Neural cell (in vitro differentiated cells): Measurements from ENCODE around the gene OTOG.

Source experiments
- EP300 ChIP-seq: fragments of 450-650 bp; conservative IDR thresholded peaks from 2 replicates; pipeline ENCODE4 v1.6.1; 2014; ENCODE audit warnings: antibody characterized with exemption, mild to moderate bottlenecking, moderate library complexity; ENCODE audit not compliant: poor library complexity, severe bottlenecking
- EZH2 ChIP-seq: fragments of 200-600, 300-800 bp; shearing (Covaris generic), sonication (generic); IDR thresholded peaks from 2 replicates; pipeline ENCODE4 v1.6.1; 2014; ENCODE audit warnings: antibody characterized with exemption, low read length, borderline replicate concordance, mild to moderate bottlenecking; ENCODE audit not compliant: insufficient read depth, poor library complexity, severe bottlenecking
- MXI1 ChIP-seq: fragments of 450-650 bp; conservative IDR thresholded peaks from 2 replicates; pipeline ENCODE4 v1.6.1; 2014; ENCODE audit warnings: antibody characterized with exemption, mild to moderate bottlenecking; ENCODE audit not compliant: poor library complexity, severe bottlenecking
- POLR2AphosphoS5 ChIP-seq: IDR thresholded peaks from 2 replicates; pipeline ENCODE4 v1.6.1; 2012
- RAD21 ChIP-seq: fragments of 450-650 bp; conservative IDR thresholded peaks from 2 replicates; pipeline ENCODE4 v1.6.1; 2014; ENCODE audit warnings: antibody characterized with exemption, mild to moderate bottlenecking, moderate library complexity
- TAF1 ChIP-seq: IDR thresholded peaks from 2 replicates; pipeline ENCODE4 v1.6.1; 2012; ENCODE audit warnings: low read depth
- TF ChIP-seq, protein P1 (sequence below): fragments of 450-650 bp; IDR thresholded peaks from 2 replicates; pipeline ENCODE4 v1.5.1; 2014; ENCODE audit warnings: antibody characterized with exemption, mild to moderate bottlenecking, moderate library complexity; ENCODE audit not compliant: poor library complexity, severe bottlenecking
- TF ChIP-seq, protein P2 (sequence below): IDR thresholded peaks from 2 replicates; pipeline ENCODE4 v1.6.1; 2012; ENCODE audit warnings: borderline replicate concordance

DNA sequence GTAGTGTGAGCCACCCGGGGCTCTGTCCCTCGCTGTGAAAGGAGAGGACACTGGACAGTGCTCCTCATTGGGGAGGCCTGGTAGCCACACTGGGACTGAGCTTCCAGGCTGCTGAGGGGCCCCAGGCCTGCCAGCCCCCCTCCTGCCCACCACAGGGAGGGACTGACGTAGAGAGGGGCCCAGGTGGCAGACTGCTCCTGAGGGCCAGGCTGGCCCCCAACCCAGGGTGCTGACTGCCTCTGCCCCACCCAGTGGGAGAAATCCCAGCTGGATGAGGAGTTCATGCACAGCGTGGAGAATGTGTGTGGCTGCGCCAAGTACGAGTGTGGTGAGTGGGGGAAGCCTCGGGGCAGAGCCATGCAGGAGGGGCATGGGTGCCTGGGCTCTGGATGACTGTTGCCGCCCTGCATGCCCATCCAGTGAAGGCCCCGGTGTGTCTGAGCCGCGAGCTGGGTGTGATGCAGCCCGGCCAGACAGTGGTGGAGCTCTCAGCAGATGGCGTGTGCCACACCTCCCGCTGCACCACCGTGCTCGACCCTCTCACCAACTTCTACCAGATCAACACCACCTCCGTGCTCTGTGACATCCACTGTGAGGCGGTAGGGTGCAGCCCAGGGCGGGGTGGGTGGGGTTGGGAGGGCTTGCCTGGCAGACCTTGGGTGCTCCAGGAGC, 93.6 kb downstream of the OTOG start:
- TF ChIP-seq TAF1: no peak
- TF ChIP-seq, protein P1, sequence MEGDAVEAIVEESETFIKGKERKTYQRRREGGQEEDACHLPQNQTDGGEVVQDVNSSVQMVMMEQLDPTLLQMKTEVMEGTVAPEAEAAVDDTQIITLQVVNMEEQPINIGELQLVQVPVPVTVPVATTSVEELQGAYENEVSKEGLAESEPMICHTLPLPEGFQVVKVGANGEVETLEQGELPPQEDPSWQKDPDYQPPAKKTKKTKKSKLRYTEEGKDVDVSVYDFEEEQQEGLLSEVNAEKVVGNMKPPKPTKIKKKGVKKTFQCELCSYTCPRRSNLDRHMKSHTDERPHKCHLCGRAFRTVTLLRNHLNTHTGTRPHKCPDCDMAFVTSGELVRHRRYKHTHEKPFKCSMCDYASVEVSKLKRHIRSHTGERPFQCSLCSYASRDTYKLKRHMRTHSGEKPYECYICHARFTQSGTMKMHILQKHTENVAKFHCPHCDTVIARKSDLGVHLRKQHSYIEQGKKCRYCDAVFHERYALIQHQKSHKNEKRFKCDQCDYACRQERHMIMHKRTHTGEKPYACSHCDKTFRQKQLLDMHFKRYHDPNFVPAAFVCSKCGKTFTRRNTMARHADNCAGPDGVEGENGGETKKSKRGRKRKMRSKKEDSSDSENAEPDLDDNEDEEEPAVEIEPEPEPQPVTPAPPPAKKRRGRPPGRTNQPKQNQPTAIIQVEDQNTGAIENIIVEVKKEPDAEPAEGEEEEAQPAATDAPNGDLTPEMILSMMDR: no peak
- no peak for TF ChIP-seq POLR2AphosphoS5
- TF ChIP-seq EP300: no peak
- no peak for TF ChIP-seq RAD21
- TF ChIP-seq MXI1: no peak
- TF ChIP-seq, protein P2, sequence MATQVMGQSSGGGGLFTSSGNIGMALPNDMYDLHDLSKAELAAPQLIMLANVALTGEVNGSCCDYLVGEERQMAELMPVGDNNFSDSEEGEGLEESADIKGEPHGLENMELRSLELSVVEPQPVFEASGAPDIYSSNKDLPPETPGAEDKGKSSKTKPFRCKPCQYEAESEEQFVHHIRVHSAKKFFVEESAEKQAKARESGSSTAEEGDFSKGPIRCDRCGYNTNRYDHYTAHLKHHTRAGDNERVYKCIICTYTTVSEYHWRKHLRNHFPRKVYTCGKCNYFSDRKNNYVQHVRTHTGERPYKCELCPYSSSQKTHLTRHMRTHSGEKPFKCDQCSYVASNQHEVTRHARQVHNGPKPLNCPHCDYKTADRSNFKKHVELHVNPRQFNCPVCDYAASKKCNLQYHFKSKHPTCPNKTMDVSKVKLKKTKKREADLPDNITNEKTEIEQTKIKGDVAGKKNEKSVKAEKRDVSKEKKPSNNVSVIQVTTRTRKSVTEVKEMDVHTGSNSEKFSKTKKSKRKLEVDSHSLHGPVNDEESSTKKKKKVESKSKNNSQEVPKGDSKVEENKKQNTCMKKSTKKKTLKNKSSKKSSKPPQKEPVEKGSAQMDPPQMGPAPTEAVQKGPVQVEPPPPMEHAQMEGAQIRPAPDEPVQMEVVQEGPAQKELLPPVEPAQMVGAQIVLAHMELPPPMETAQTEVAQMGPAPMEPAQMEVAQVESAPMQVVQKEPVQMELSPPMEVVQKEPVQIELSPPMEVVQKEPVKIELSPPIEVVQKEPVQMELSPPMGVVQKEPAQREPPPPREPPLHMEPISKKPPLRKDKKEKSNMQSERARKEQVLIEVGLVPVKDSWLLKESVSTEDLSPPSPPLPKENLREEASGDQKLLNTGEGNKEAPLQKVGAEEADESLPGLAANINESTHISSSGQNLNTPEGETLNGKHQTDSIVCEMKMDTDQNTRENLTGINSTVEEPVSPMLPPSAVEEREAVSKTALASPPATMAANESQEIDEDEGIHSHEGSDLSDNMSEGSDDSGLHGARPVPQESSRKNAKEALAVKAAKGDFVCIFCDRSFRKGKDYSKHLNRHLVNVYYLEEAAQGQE: no peak
- no peak for TF ChIP-seq EZH2
